Glomerular visceral epithelial cell (primary cell): ENCODE results near the gene EPGN.

Experiments
- DNase-seq: peaks from one replicate; pipeline ENCODE4 v3.0.0-alpha.2; 2016; ENCODE audit errors: extremely low spot score

Gene EPGN

GRCh38 chr4:74309223-74309622 is 953 bp downstream of the EPGN start:
- no peak for DNase-seq

- DNase-seq, result peak; percentile 56
These were observed 3.5 kb downstream of the EPGN start for GRCh38 chr4:74311696-74312313.

- no peak for DNase-seq
These were observed 6.1 kb downstream of the EPGN start for GRCh38 chr4:74314329-74314728.

- DNase-seq, result no peak
These were observed 6.7 kb downstream of the EPGN start for GRCh38 chr4:74314944-74315343.

- DNase-seq, result no peak
These were observed 7.1 kb downstream of the EPGN start for GRCh38 chr4:74315376-74315775.

- DNase-seq, result no peak
These were observed 8.1 kb downstream of the EPGN start for GRCh38 chr4:74316397-74316796.

- no peak for DNase-seq
These were observed 9.5 kb downstream of the EPGN start for GRCh38 chr4:74317616-74318246.

- no peak for DNase-seq
These were observed 10.0 kb downstream of the EPGN start for GRCh38 chr4:74318276-74318675.

GRCh38 chr4:74319470-74319869 is 11.2 kb downstream of the EPGN start:
- peak; percentile 18 for DNase-seq

GRCh38 chr4:74320559-74321118 is 12.4 kb downstream of the EPGN start:
- DNase-seq, result peak; percentile 71

- no peak for DNase-seq
These were observed 14.0 kb downstream of the EPGN start for GRCh38 chr4:74322301-74322700.

GRCh38 chr4:74323663-74324062 is 15.4 kb downstream of the EPGN start:
- no peak for DNase-seq

GRCh38 chr4:74324262-74324661 is 16.0 kb downstream of the EPGN start:
- DNase-seq, result no peak

GRCh38 chr4:74325886-74326285 is 17.6 kb downstream of the EPGN start:
- no peak for DNase-seq

GRCh38 chr4:74327762-74328161 is 19.5 kb downstream of the EPGN start:
- no peak for DNase-seq

- no peak for DNase-seq
These were observed 20.2 kb downstream of the EPGN start for GRCh38 chr4:74328501-74328900.

GRCh38 chr4:74329307-74329706 is 21.0 kb downstream of the EPGN start:
- no peak for DNase-seq

- no peak for DNase-seq
These were observed 22.1 kb downstream of the EPGN start for GRCh38 chr4:74330295-74330750.

- no peak for DNase-seq
These were observed 23.0 kb downstream of the EPGN start for GRCh38 chr4:74331252-74331651.

GRCh38 chr4:74331944-74332343 is 23.7 kb downstream of the EPGN start:
- DNase-seq, result no peak

GRCh38 chr4:74334636-74335035 is 26.4 kb downstream of the EPGN start:
- DNase-seq, result no peak

- no peak for DNase-seq
These were observed 27.2 kb downstream of the EPGN start for GRCh38 chr4:74335341-74336021.

GRCh38 chr4:74338792-74339333 is 30.6 kb downstream of the EPGN start:
- DNase-seq, result no peak
